SK-N-SH treated with all-trans-retinoic acid at 6 μM for 48 hours (cell line): Measurements from ENCODE around the gene TMEM213.

Experiments
- ATAC-seq: fragments of 200-7000 bp; cut with Tn5 transposase; 3 replicates; pipeline ENCODE4 v1.9.1; 2020; ENCODE audit warnings: mild to moderate bottlenecking, moderate library complexity
- ARNTL ChIP-seq: fragments of 450-650 bp; formaldehyde crosslinking; IDR thresholded peaks from 2 replicates; pipeline ENCODE4 v1.5.0; 2020; ENCODE audit warnings: low read depth, mild to moderate bottlenecking, moderate library complexity, borderline replicate concordance
- BACH2 ChIP-seq: fragments of 250-450 bp; sonication (Bioruptor Pico); IDR thresholded peaks from 2 replicates; pipeline ENCODE4 v1.9.0; 2021; ENCODE audit warnings: mild to moderate bottlenecking, borderline replicate concordance
- CREB5 ChIP-seq: fragments of 250-450 bp; sonication (Bioruptor Pico); IDR thresholded peaks from 2 replicates; pipeline ENCODE4 v1.5.1; 2020; ENCODE audit warnings: low read depth, mild to moderate bottlenecking, moderate library complexity
- CSDC2 ChIP-seq: fragments of 250-450 bp; sonication (Bioruptor Pico); IDR thresholded peaks from 2 replicates; pipeline ENCODE4 v1.5.0; 2020; ENCODE audit warnings: mild to moderate bottlenecking, moderate library complexity
- ESRRG ChIP-seq: fragments of 250-450 bp; sonication (Bioruptor Pico); IDR thresholded peaks from 2 replicates; pipeline ENCODE4 v1.6.1; 2021; ENCODE audit warnings: mild to moderate bottlenecking
- GLIS3 ChIP-seq: fragments of 250-450 bp; sonication (Bioruptor Pico); IDR thresholded peaks from 2 replicates; pipeline ENCODE4 v1.5.0; 2020; ENCODE audit warnings: mild to moderate bottlenecking, moderate library complexity
- ISL1 ChIP-seq: fragments of 250-450 bp; sonication (Bioruptor Pico); IDR thresholded peaks from 2 replicates; pipeline ENCODE4 v2.1.2; 2022; ENCODE audit warnings: mild to moderate bottlenecking, moderate library complexity
- OSR1 ChIP-seq: fragments of 250-450 bp; sonication (Bioruptor Pico); IDR thresholded peaks from 2 replicates; pipeline ENCODE4 v1.8.0; 2022; ENCODE audit warnings: moderate library complexity, mild to moderate bottlenecking, inconsistent platforms
- POU6F1 ChIP-seq: fragments of 250-450 bp; sonication (Bioruptor Pico); IDR thresholded peaks from 2 replicates; pipeline ENCODE4 v1.8.0; 2021; ENCODE audit warnings: low read depth, mild to moderate bottlenecking, moderate library complexity, borderline replicate concordance
- PPARA ChIP-seq: fragments of 250-450 bp; sonication (Bioruptor Pico); IDR thresholded peaks from 2 replicates; pipeline ENCODE4 v1.5.0; 2020; ENCODE audit warnings: mild to moderate bottlenecking, borderline replicate concordance
- RARB ChIP-seq: fragments of 250-450 bp; sonication (Bioruptor Pico); IDR thresholded peaks from 2 replicates; pipeline ENCODE4 v1.8.0; 2021; ENCODE audit warnings: mild to moderate bottlenecking, moderate library complexity
- SNAI2 ChIP-seq: fragments of 250-450 bp; sonication (Bioruptor Pico); IDR thresholded peaks from 2 replicates; pipeline ENCODE4 v1.5.0; 2020; ENCODE audit warnings: mild to moderate bottlenecking, moderate library complexity
- TCF4 ChIP-seq: fragments of 250-450 bp; sonication (Bioruptor Pico); IDR thresholded peaks from 2 replicates; pipeline ENCODE4 v1.8.0; 2021; ENCODE audit warnings: mild to moderate bottlenecking, moderate library complexity, borderline replicate concordance
- TOX ChIP-seq: fragments of 250-450 bp; sonication (Bioruptor Pico); IDR thresholded peaks from 2 replicates; pipeline ENCODE4 v1.8.0; 2021; ENCODE audit warnings: mild to moderate bottlenecking, moderate library complexity, borderline replicate concordance
- TSHZ2 ChIP-seq: fragments of 250-450 bp; sonication (Bioruptor Pico); IDR thresholded peaks from 2 replicates; pipeline ENCODE4 v1.5.0; 2020; ENCODE audit warnings: mild to moderate bottlenecking, moderate library complexity
- ZFP3 ChIP-seq: fragments of 250-450 bp; sonication (Bioruptor Pico); IDR thresholded peaks from 2 replicates; pipeline ENCODE4 v1.5.0; 2020; ENCODE audit warnings: mild to moderate bottlenecking, moderate library complexity
- ZFP30 ChIP-seq: fragments of 450-650 bp; formaldehyde crosslinking; IDR thresholded peaks from 2 replicates; pipeline ENCODE4 v1.5.0; 2022; ENCODE audit warnings: mild to moderate bottlenecking, moderate library complexity
- ZNF565 ChIP-seq: fragments of 450-650 bp; formaldehyde crosslinking; conservative IDR thresholded peaks from 2 replicates; pipeline ENCODE4 v1.5.0; 2020; ENCODE audit warnings: low read depth, mild to moderate bottlenecking, moderate library complexity
- TF ChIP-seq, protein P1 (sequence below): fragments of 250-450 bp; sonication (Bioruptor Pico); IDR thresholded peaks from 2 replicates; pipeline ENCODE4 v1.5.1; 2021; ENCODE audit warnings: mild to moderate bottlenecking, moderate library complexity
- TF ChIP-seq, protein P2 (sequence below): fragments of 250-450 bp; sonication (Bioruptor Pico); IDR thresholded peaks from 2 replicates; pipeline ENCODE4 v1.8.0; 2020; ENCODE audit warnings: mild to moderate bottlenecking, moderate library complexity, borderline replicate concordance

TMEM213 gene

GRCh38 chr7:138750901-138751464 lies 46.8 kb upstream of the TMEM213 start:
- ATAC-seq = no peak
- TF ChIP-seq BACH2 (CRISPR knock-in tag) = no peak

DNA sequence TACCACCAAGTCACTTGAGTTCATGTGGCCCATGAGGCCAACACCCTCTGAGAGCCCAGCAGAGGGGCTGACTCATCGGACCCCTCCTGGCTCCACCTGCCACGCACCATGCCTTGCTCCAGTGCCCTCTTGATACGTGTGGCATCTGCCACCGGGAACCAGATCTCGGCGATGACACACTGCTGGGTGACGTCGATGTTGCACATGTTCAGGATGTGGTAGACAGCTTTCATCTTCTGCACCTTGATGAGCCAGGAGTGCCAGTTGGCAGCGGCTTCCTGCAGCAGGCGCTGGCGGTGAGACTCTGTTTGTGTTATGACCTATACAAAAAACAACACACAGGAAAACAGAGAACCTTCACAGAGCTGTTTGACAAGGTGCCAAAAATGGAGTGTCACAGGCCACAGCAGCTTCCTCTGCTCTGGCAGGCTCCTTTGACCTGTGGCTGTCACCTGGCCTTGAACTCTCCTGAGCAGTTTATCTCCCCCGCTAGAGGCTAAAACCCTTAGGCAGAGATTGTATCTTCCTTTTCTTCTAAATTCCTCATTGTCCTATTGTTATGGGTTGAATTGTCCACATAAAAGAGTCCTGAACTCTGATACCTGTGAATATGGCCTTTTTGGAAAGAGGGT lies 45.2 kb upstream of the TMEM213 start:
- no peak for ATAC-seq
- TF ChIP-seq POU6F1 (CRISPR knock-in tag) (no peak), ARNTL (CRISPR knock-in tag) (no peak), SNAI2 (CRISPR knock-in tag) (peak; percentile 27; the same call in 1 of the 2 replicates), TCF4 (0 out of 2 replicates have a peak, but pooled peaks have one; percentile 17), TSHZ2 (CRISPR knock-in tag) (0 out of 2 replicates have a peak, but pooled peaks have one; percentile 44), GLIS3 (CRISPR knock-in tag) (no peak)

DNA sequence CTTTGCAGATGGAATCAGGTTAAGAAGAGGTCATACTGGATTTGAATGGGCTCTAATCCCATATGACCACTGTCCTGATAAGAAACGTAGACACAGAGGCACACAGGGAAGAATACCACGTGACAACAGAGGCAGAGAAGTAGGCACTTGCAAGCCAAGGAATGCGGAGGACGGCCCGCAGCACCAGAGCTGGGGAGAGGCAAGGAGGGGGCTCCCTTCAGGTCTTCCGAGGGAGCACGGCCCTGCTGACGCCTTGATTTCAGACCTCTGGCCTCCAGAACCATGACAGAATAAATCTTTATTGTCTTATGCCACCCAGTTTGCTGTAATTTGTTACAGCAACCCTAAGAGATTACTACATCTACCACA lies 44.7 kb upstream of the TMEM213 start:
- no peak for ATAC-seq
- no peak for TF ChIP-seq TCF4
- TF ChIP-seq ESRRG (CRISPR knock-in tag) = no peak
- TF ChIP-seq, protein P1, sequence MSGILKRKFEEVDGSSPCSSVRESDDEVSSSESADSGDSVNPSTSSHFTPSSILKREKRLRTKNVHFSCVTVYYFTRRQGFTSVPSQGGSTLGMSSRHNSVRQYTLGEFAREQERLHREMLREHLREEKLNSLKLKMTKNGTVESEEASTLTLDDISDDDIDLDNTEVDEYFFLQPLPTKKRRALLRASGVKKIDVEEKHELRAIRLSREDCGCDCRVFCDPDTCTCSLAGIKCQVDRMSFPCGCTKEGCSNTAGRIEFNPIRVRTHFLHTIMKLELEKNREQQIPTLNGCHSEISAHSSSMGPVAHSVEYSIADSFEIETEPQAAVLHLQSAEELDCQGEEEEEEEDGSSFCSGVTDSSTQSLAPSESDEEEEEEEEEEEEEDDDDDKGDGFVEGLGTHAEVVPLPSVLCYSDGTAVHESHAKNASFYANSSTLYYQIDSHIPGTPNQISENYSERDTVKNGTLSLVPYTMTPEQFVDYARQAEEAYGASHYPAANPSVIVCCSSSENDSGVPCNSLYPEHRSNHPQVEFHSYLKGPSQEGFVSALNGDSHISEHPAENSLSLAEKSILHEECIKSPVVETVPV (CRISPR knock-in tag) = no peak
- no peak for TF ChIP-seq BACH2 (CRISPR knock-in tag)
- no peak for TF ChIP-seq TOX
- TF ChIP-seq CSDC2 = no peak
- no peak for TF ChIP-seq OSR1 (CRISPR knock-in tag)
- no peak for TF ChIP-seq ISL1
- no peak for TF ChIP-seq TSHZ2 (CRISPR knock-in tag)
- no peak for TF ChIP-seq ZFP3
- TF ChIP-seq, protein P2, sequence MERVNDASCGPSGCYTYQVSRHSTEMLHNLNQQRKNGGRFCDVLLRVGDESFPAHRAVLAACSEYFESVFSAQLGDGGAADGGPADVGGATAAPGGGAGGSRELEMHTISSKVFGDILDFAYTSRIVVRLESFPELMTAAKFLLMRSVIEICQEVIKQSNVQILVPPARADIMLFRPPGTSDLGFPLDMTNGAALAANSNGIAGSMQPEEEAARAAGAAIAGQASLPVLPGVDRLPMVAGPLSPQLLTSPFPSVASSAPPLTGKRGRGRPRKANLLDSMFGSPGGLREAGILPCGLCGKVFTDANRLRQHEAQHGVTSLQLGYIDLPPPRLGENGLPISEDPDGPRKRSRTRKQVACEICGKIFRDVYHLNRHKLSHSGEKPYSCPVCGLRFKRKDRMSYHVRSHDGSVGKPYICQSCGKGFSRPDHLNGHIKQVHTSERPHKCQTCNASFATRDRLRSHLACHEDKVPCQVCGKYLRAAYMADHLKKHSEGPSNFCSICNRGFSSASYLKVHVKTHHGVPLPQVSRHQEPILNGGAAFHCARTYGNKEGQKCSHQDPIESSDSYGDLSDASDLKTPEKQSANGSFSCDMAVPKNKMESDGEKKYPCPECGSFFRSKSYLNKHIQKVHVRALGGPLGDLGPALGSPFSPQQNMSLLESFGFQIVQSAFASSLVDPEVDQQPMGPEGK (CRISPR knock-in tag) = no peak
- TF ChIP-seq GLIS3 (CRISPR knock-in tag) = no peak
- TF ChIP-seq CREB5 = no peak
- no peak for TF ChIP-seq ZFP30 (CRISPR knock-in tag)
- TF ChIP-seq RARB (CRISPR knock-in tag) = no peak
- no peak for TF ChIP-seq ZNF565 (CRISPR knock-in tag)
- no peak for TF ChIP-seq ARNTL (CRISPR knock-in tag)
- TF ChIP-seq PPARA (CRISPR knock-in tag) = no peak
- TF ChIP-seq SNAI2 (CRISPR knock-in tag) = no peak
